ENCODE data around the gene METTL4.
A peak's percentile ranks its signal among the peaks of the same experiment; 100 is the strongest.
"Not testable (repeated sequence)": the region's sequence is repeated elsewhere in the genome, so short reads cannot be mapped to it uniquely, and the experiment has no call there.

METTL4 gene

GRCh38 chr18:2559249-2559648 lies 12.1 kb downstream of the METTL4 start:
- no peak for DNase-seq

GRCh38 chr18:2557536-2557935 lies 13.8 kb downstream of the METTL4 start:
- DNase-seq = no peak

- no peak for DNase-seq
Measured at GRCh38 chr18:2555895-2556294, 15.4 kb downstream of the METTL4 start.

GRCh38 chr18:2554696-2555095 lies 16.6 kb downstream of the METTL4 start:
- no peak for DNase-seq

- DNase-seq = no peak
Measured at GRCh38 chr18:2551425-2551824, 19.9 kb downstream of the METTL4 start.

- no peak for DNase-seq
Measured at GRCh38 chr18:2549462-2549861, 21.8 kb downstream of the METTL4 start.

GRCh38 chr18:2547477-2548087 lies 23.7 kb downstream of the METTL4 start:
- peak; percentile 41 for DNase-seq

GRCh38 chr18:2545155-2545554 lies 26.1 kb downstream of the METTL4 start:
- no peak for DNase-seq

- DNase-seq = peak; percentile 51
Measured at GRCh38 chr18:2541925-2542563, 29.3 kb downstream of the METTL4 start.

GRCh38 chr18:2540575-2540974 lies 30.7 kb downstream of the METTL4 start:
- no peak for DNase-seq

GRCh38 chr18:2538844-2539243 lies 32.5 kb downstream of the METTL4 start:
- DNase-seq = no peak

GRCh38 chr18:2538236-2538635 lies 33.1 kb downstream of the METTL4 start:
- DNase-seq = no peak

- no peak for DNase-seq
Measured at GRCh38 chr18:2537296-2537695, 34.0 kb downstream of the METTL4 start.

GRCh38 chr18:2536493-2536892 lies 34.8 kb downstream of the METTL4 start:
- no peak for DNase-seq

- no peak for DNase-seq
Measured at GRCh38 chr18:2536063-2536462, 35.2 kb downstream of the METTL4 start.

GRCh38 chr18:2535419-2535910 lies 35.8 kb downstream of the METTL4 start:
- no peak for DNase-seq

GRCh38 chr18:2534906-2535305 lies 36.4 kb downstream of the METTL4 start:
- no peak for DNase-seq

- no peak for DNase-seq
Measured at GRCh38 chr18:2532797-2533196, 38.5 kb downstream of the METTL4 start.

- no peak for DNase-seq
Measured at GRCh38 chr18:2531751-2532150, 39.6 kb downstream of the METTL4 start.

GRCh38 chr18:2529154-2529553 lies 42.2 kb downstream of the METTL4 start:
- no peak for DNase-seq

- no peak for DNase-seq
Measured at GRCh38 chr18:2526329-2526728, 45.0 kb downstream of the METTL4 start.

GRCh38 chr18:2524794-2525198 lies 46.5 kb downstream of the METTL4 start:
- not testable (repeated sequence) for DNase-seq

GRCh38 chr18:2522112-2522511 lies 49.2 kb downstream of the METTL4 start:
- no peak for DNase-seq

- no peak for DNase-seq
Measured at GRCh38 chr18:2518473-2518872, 52.8 kb downstream of the METTL4 start.
